ENCODE data around the gene HEMGN. TPM values are rescaled to one million over a fixed set of nuclear protein-coding genes. Genes with fewer than 3 reads are reported as not detected.
A peak's percentile ranks its signal among the peaks of the same experiment; 100 is the strongest.

The HEMGN gene
- total RNA-seq, 2 donors from 2014 or later: 1.3 to 9.0 TPM

DNA sequence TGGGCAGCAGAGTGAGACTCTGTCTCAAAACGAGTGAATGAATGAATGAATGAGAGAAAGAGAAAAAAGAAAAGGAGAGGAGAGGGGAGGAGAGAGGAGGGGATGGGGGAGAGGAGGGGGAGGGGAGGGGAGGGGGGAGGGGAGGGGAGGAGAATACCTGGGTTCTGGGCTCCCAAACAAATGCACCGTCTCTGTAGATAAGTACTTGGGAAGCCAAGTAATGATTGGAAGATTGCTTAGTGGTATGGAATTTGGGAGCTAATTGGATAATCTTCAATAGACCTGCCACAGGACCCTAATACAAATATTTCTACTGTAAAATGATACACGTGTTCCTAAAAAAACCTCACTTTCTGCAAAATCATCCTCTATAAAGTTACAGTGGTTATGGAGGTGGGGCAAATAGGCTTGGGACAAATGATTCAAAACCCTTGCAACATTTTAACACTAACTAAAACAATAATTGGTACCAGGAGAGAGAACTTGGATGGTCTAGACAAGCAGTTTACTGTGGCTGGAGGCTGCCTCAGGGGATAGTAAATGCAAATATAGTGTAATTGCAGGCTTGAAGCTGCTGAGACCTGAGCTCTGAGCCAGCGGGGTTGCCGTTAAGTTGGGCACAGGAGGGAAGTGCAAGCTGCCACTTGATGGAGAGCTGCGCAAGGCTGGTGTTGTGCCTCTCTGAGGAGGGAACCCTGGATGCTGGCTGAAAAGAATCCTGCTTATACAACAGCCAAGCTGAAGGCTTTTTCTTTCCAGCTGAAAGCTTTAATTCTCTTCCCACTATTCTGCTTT is 3.5 kb downstream of the HEMGN start:
- no peaks in the 10 kb centered on the region for H3K9me3 ChIP-seq (ENCODE audit: control insufficient read depth, low read length, poor library complexity, severe bottlenecking)
- no peak for ATAC-seq
- DNase-seq: no peak
- no peak overlapping the region for H3K27ac Mint-ChIP-seq
- no peaks in the 10 kb centered on the region for H3K36me3 Mint-ChIP-seq (ENCODE audit: low read depth)
- H3K4me3 Mint-ChIP-seq: no peak overlapping the region
- peaks cover 33% of the 10 kb centered on the region for H3K4me1 Mint-ChIP-seq
- no peaks in the 10 kb centered on the region for H3K27me3 Mint-ChIP-seq

DNA sequence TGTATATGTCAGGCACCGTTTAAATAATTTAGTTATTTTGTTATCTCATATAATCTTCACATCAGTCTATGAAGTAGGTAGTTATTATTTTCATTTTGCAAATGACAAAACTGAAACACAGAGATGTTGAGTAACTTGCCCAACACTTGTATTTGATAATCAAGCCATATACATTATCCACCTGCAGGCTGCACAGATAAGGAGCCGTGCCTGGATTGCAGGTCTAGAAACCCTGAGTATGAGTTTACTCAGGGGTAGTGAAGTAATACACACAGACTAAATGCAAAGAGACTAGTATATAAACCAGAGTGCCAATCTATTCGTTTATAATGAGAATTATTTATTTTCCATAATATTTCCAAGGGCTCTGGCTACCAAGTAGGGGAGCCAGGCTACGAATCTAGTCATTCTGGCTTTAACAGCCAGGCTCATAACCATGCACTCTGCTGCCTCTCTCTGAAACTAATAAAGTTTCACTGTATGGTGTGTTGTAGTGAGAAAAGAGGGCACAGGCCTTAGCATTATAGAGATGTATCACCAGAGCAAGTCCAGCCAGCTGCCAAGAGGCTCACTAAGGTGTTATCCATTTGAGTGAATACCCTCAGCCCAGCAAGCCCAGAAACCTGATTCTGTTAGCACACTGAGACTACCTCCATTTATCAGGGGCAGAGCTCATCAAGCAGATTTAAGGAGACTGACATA is 4.5 kb downstream of the HEMGN start:
- Mint-ChIP-seq H3K4me3 (no peak overlapping the region), H3K27me3 (no peaks in the 10 kb centered on the region), H3K27ac (no peak overlapping the region), H3K4me1 (peaks cover 33% of the 10 kb centered on the region), H3K36me3 (ENCODE audit: low read depth) (no peaks in the 10 kb centered on the region)
- DNase-seq: no peak
- H3K9me3 ChIP-seq (ENCODE audit: control insufficient read depth, low read length, poor library complexity, severe bottlenecking): no peaks in the 10 kb centered on the region
- ATAC-seq: no peak

DNA sequence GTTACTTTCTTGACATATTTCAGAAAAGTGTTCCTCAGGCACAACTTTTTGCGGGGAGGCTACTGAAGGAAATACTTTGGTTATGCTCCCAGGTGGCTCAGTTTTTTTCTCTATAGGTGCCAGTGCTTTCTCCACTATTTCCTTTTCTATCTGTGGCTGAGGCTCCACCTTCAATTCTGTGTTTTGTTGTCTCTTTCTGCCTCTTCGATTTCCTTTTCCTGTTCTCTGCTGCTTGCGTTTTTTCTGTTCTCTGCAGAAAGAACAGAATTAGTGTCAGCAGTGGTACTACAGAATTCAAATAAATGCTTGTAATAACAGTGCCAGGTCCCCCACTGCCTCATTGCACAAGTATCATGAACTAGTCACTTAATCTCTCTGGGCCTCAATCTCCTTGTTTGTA is 7.0 kb downstream of the HEMGN start:
- Mint-ChIP-seq H3K27me3 (no peaks in the 10 kb centered on the region), H3K4me3 (peak overlapping the region; percentile 78), H3K36me3 (ENCODE audit: low read depth) (no peaks in the 10 kb centered on the region), H3K27ac (peak overlapping the region; percentile 89), H3K4me1 (peaks cover 23% of the 10 kb centered on the region)
- ATAC-seq: peak; percentile 62
- no peak for DNase-seq
- no peaks in the 10 kb centered on the region for H3K9me3 ChIP-seq (ENCODE audit: control insufficient read depth, low read length, poor library complexity, severe bottlenecking)

DNA sequence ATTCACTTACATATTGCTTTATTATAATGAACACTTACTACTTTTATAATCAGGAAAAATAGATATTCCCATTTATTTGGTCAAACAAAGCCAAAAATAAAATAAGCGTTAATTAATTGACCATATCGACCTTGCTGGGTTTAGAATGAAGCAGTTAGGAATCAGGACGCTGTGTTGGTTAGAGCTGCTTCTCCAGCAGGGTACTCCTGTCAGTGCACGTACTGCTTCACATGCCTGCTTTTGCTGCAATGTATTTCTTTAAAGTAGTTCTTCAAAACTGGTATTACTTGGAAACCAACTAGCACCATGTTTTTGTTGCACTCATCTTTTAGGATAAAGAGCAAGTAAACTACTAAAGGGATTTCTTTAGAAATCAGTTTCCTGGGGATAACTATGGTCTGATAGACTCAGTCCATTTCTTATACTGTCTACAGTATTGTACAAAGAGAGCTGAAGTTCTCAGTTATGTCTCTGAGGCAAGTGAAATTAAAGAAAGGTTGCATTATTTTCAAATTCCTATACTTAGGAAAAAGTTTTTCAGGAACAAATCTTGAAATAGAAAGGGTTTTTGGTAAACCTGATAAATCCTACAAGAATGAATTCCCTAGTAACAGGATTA is 8.9 kb downstream of the HEMGN start:
- no peak for DNase-seq
- H3K27ac Mint-ChIP-seq: no peak overlapping the region
- no peak for ATAC-seq

DNA sequence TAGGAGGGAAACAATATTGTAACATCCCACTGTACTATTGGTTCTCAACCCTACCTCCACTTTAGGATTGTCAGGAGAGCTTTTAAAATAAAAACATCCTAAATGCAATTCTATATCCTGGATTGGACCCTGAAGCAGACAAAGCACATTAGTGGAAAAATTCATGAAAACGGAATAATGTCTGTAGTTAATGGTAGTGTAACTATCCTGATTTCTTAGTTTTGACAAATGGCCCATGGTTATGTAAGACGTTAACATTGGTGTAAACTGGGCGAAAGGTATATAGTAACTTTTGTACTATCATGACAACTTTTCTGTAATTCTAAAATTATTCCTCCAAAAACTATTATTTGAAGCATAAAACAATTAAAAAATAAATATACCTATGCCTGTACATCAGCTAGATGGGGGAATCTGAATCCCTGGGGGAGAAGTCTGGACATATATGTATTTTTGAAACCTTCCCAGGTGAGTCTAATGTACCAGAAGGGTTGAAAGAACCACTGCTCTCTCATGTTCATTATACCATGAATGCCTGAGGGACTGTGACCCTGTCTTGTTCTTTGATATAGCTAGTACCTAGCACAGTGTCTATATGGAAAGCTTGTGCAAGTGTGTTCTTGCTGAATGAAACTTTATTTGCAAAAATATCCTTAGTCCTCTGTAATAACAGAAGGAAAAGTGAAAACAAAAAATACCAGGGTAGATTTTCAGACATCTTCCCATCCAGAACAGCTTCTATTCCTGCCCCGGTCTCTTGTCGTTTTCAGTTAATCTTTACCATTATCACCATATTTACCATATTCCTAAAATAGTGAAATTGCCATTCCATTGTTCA is 12.3 kb downstream of the HEMGN start:
- no peaks in the 10 kb centered on the region for H3K9me3 ChIP-seq (ENCODE audit: control insufficient read depth, low read length, poor library complexity, severe bottlenecking)
- ATAC-seq (no peak), DNase-seq (no peak)
- Mint-ChIP-seq H3K36me3 (ENCODE audit: low read depth) (peaks cover 2% of the 10 kb centered on the region), H3K27me3 (no peaks in the 10 kb centered on the region), H3K4me3 (no peak overlapping the region), H3K4me1 (peaks cover 28% of the 10 kb centered on the region), H3K27ac (no peak overlapping the region)

More for the DNA sequence above, 8.9 kb downstream of the HEMGN start:
- Mint-ChIP-seq H3K4me1 (peaks cover 24% of the 10 kb centered on the region), H3K27me3 (no peaks in the 10 kb centered on the region), H3K36me3 (ENCODE audit: low read depth) (no peaks in the 10 kb centered on the region), H3K4me3 (no peak overlapping the region)
- H3K9me3 ChIP-seq (ENCODE audit: control insufficient read depth, low read length, poor library complexity, severe bottlenecking): no peaks in the 10 kb centered on the region

DNA sequence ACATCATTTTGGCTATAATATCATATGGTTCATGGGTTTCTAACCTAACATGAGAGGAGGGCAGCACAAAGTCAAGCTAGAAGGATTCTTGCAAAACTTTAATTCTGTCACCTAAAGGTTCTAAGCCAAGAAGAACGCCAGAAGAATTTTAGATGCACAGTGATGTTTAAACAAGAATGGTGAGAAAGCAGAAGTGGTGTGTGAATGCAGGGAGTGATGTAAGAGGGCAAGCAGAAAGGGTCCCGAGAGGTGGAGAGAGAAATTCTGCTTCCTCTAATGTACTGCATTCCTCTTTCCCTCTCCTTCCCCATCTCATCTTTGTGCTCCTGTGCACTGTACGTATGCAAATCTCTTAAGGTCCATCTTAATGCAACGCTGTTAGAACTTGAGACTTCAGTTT is 13.6 kb downstream of the HEMGN start:
- H3K4me1 Mint-ChIP-seq: peaks cover 31% of the 10 kb centered on the region
- no peak overlapping the region for H3K4me3 Mint-ChIP-seq
- no peak overlapping the region for H3K27ac Mint-ChIP-seq

DNA sequence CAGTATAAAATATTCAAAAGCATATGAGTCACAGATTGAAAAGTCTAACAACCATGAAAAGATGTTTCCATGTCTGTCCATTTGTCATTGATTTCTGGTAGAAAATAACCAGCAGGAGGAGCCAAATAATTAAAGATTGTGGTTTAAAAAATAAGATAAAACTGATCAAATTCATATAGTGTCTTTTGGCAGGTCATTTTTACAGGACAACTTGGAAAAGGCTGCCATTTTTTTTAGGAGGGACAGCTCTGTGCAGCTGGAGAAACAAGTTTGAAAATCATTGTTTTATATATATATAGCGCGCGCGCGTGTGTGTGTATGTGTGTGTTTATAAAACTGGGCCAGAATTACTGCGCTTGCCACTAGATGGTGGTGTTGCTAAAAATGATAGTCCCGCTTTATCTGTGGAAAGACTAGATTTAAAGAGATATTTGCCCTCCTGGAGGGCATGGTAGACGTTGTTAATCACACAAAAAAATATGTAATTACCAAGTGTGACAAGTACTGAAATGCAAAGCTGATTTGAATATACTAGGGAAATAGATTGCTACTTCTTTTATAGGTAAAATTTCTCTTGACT is 14.4 kb downstream of the HEMGN start:
- H3K4me1 Mint-ChIP-seq: peaks cover 37% of the 10 kb centered on the region
- H3K9me3 ChIP-seq (ENCODE audit: control insufficient read depth, low read length, poor library complexity, severe bottlenecking): no peaks in the 10 kb centered on the region
- DNase-seq (peak; percentile 29 to 57 (median 47)), ATAC-seq (peak; percentile 18)
- H3K27me3 Mint-ChIP-seq: no peaks in the 10 kb centered on the region
- peaks cover 2% of the 10 kb centered on the region for H3K36me3 Mint-ChIP-seq (ENCODE audit: low read depth)
- peak overlapping the region; percentile 94 for H3K27ac Mint-ChIP-seq
- H3K4me3 Mint-ChIP-seq: peak overlapping the region; percentile 80

More for the DNA sequence above, 13.6 kb downstream of the HEMGN start:
- H3K9me3 ChIP-seq (ENCODE audit: control insufficient read depth, low read length, poor library complexity, severe bottlenecking): no peaks in the 10 kb centered on the region
- no peak for ATAC-seq
- H3K27me3 Mint-ChIP-seq: no peaks in the 10 kb centered on the region
- DNase-seq: no peak
- H3K36me3 Mint-ChIP-seq (ENCODE audit: low read depth): peaks cover 2% of the 10 kb centered on the region

DNA sequence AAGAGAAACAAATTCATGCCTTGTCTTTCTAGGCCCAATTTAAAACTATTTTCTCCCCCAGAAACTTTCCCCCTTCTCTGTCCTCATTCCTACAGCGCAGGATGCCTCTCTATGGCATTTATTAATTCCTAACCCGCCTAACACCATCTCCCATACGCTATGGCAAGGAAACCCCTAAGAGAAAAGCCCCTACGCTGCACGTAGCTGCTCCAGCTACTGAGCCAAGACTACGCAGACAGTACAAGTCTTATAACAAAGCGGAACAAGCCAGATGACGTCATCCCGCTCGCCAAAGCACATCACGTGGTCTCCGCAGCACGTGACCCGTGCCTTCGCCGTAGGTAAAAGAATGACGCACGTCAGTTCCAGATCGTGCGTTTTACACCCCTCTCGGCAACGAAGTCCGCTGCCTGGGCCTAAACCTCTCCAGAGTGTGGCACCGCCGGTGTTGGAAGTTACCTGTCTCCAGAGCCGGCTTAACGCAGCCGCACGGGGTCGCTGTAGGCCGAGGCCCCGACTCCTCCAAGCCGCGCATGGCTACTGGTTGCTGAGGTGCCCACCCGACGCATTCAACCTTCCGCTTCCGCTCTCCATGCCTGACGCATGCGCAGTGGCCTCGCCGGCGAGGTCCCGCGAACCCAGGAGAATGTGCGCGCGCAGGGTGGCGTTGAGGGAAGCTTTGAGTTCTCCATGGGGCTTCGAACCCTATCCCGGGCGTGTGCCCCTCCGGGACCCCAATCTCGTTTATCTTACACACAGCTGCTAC is 15.8 kb downstream of the HEMGN start, which contains the start of gene TRMO:
TSS of gene TRMO (minus strand) at position 542 of the 766 bp plus-strand sequence. CDS start at position 535, 7 bp downstream.
- H3K4me1 Mint-ChIP-seq: peaks cover 42% of the 10 kb centered on the region
- no peaks in the 10 kb centered on the region for H3K9me3 ChIP-seq (ENCODE audit: control insufficient read depth, low read length, poor library complexity, severe bottlenecking)
- peak; percentile 97 for DNase-seq
- peak; percentile 81 for ATAC-seq
- H3K27ac Mint-ChIP-seq: peak within 1 kb of the TSS; percentile 94
- H3K27me3 Mint-ChIP-seq: no peaks in the 10 kb centered on the region
- H3K36me3 Mint-ChIP-seq (ENCODE audit: low read depth): peaks cover 2% of the 10 kb centered on the region
- H3K4me3 Mint-ChIP-seq: peak within 1 kb of the TSS; percentile 80

DNA sequence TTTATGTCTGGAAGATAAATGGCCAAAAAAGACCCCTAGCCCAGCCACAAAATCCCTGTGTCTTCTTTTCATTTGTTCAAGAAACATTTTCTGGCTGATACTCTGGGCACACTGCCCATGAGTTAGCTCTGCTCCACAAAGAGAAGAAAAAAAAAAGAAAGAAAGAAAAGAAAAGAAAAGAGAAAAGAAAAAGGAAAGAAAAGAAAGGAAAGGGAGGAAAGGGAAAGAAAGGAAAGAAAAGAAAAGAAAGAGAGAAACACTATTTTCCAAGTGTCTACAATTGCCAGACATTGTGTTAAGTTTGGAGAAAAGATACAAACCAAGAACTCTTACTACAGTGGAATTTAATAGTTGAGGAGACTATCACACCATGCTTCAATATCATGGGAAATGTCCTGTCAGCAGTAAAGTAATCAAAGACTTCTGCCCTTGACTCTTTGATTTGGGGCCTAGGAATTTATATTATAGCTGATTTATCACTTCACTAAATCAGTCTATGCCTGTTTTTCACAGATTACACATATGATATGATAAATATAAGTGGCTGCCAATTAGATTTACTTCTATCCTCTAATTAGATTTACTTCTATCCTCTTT is 18.7 kb downstream of the HEMGN start:
- peak overlapping the region; percentile 94 for H3K27ac Mint-ChIP-seq

DNA sequence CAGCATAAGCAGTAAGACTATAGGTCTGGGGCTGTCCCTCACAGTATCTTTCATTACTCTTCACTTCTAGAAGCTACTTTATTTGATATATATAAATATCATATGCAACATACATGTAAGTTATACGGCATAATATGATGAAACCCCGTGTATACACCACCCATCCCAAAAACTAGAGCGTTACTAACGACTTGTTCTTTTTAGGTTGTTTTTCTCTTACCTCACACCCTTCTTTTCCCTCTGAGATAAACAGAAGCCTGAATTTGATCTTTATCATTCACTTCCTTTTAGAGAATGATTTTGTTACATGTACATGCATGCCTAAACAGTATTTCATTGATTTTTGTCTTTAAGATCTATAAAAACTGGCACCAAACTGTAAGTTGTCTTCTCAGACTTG is 19.4 kb downstream of the HEMGN start:
- Mint-ChIP-seq H3K27ac (peak overlapping the region; percentile 94), H3K27me3 (no peaks in the 10 kb centered on the region), H3K4me1 (peaks cover 53% of the 10 kb centered on the region), H3K4me3 (peak overlapping the region; percentile 88), H3K36me3 (ENCODE audit: low read depth) (peaks cover 7% of the 10 kb centered on the region)
- no peaks in the 10 kb centered on the region for H3K9me3 ChIP-seq (ENCODE audit: control insufficient read depth, low read length, poor library complexity, severe bottlenecking)
- ATAC-seq: no peak
- DNase-seq: no peak

More for the DNA sequence above, 18.7 kb downstream of the HEMGN start:
- peak overlapping the region; percentile 88 for H3K4me3 Mint-ChIP-seq
- ATAC-seq (no peak), DNase-seq (no peak)
- peaks cover 4% of the 10 kb centered on the region for H3K36me3 Mint-ChIP-seq (ENCODE audit: low read depth)
- no peaks in the 10 kb centered on the region for H3K27me3 Mint-ChIP-seq
- no peaks in the 10 kb centered on the region for H3K9me3 ChIP-seq (ENCODE audit: control insufficient read depth, low read length, poor library complexity, severe bottlenecking)
- H3K4me1 Mint-ChIP-seq: peaks cover 54% of the 10 kb centered on the region

DNA sequence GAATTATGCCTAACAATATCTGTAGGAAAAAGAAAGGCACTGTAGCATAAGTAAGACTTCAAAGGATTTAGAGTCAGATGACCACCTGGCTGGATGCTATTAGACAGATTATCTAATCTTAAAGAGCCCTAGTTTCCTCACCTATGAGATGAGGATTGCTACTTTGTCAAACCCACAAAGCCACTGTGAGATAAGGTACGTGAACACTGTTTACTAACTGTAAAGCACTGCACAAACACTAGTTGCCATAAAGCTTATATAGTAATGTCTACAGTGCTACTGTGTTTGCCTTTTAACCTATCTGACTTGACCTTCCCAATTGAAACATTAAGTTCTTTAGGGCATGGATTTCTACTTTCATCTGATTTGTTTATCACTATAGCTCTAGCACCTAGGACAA is 26.0 kb downstream of the HEMGN start:
- no peaks in the 10 kb centered on the region for H3K9me3 ChIP-seq (ENCODE audit: control insufficient read depth, low read length, poor library complexity, severe bottlenecking)
- DNase-seq: no peak
- Mint-ChIP-seq H3K4me1 (peaks cover 52% of the 10 kb centered on the region), H3K27me3 (no peaks in the 10 kb centered on the region), H3K27ac (peak overlapping the region; percentile 99), H3K4me3 (no peak overlapping the region), H3K36me3 (ENCODE audit: low read depth) (peaks cover 21% of the 10 kb centered on the region)
- peak; percentile 39 for ATAC-seq

All from T-helper 17 cell (primary cell).